Stimulated activated CD4-positive, alpha-beta T cell treated with anti-CD3 and anti-CD28 coated beads, TNF-alpha, amount 100 ng/mL, for 24 hours (primary cell): Measurements from ENCODE around the gene SSBP4.

ENCODE experiments used
- DNase-seq, 3 experiments: peaks; one replicate each; pipeline ENCODE4 v3.0.0-alpha.2; 2020; ENCODE audit warnings: low read depth in 3 of 3

SSBP4 gene

DNA sequence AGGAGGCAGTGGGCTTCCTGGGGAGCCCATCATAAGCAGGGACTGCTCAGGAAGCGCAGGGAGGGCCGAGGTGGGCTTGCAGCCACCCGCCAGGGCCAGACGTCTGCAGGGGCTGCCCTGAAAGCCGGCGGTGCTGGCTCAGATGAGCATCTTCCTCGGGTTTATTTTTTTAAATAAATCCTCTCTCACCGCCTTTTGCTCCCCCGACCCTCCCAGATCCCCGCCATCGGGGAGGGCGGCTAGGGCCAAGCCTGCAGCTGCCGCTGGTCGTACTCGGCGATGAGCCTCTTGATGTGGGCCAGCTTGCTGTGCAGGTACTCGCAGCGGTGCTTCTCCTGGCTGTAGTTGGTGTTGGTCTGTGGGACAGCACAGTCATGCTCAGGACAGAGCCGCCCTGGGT lies 25.3 kb downstream of the SSBP4 start:
- DNase-seq: no peak

DNA sequence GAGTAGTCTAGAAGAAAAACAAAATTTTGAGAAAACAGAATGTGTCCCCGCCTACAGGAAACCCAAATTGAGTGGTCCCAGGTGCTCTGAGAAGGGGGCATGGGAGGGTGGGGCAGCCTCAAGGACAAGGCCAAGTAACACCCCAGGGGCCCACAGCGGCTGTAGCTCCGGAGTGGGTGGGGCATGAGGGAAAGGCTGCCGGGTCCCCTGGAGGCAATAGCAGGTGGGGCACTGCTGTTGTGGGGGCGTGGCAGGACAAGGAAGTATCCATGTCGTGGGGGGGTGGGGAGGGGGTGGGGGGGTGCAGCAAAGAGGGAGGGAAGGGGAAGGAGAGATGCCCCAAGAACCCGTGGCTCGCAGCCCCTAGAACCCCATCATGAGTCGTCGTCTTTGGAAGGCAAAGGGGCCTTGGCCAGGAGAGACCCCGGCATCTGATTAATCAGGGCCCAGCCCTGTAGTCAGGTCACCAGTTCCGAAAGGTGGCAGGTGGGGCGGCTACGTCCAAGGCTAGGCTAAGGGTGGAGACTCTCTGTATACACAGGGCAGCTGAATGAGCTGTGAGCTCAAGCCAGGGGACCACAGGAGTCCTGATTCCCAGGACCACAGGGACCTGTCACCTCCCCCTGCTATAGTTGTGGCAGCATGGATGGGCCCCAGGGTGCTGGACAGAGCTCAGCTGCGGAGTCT lies 26.2 kb downstream of the SSBP4 start:
- DNase-seq: no peak

DNA sequence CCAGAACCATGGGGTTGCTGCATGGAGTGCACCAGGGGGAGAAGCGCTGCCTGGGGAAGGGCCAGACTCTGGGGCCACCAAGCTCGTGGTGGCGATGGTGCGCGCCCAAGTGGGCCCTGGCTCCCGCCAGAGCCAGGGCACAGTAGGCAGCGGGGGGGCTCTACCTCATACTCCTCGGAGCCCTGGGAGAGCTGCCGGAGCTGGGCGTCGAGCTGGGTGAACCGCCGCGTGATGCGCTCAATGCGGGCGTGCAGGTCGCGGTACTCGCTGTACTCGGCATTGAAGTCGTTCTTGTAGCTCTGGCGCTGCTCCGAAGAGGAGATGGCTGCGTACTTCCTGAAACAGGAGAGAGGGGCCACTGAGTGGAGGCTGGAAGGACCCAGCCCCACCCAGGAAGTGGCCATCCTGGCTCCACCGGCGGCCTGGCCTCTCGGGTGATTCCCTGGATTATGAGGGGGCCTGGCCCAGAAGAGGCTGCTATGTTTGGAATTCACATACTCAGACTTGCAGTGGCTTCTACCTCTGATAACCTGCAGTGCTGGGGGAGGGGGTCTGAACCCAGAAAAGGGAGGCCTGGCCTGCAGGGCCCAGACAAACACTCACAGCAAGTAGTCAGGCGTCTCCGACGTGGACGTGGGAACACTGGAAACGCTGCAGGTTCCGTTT lies 27.1 kb downstream of the SSBP4 start:
- DNase-seq: no peak

DNA sequence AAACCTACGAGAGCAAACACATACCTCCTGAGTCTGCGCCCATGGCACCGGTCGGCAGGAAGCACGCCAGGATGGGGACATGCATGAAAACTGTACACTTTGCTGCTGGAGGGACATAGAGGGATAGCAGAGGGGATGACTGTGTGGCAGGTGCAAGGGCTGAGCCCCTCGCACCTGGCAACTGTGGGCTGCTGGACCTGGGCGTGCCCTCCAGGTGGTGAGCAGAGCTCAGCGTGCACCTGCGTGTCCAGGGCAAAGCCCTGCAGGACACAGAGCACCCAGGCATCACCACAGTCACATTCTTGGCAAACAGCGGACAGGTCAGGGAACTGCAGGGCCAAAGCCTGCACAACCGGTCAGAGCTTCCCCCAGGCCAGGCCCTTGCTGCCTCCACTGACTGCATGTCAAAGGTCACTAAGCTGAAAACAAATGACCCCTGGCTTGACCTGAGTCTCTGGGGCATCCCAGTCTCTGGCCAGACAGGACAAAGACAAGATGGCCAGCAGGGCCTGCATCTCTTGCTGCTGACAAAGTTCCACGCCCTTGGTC lies 27.7 kb downstream of the SSBP4 start:
- no peak for DNase-seq

DNA sequence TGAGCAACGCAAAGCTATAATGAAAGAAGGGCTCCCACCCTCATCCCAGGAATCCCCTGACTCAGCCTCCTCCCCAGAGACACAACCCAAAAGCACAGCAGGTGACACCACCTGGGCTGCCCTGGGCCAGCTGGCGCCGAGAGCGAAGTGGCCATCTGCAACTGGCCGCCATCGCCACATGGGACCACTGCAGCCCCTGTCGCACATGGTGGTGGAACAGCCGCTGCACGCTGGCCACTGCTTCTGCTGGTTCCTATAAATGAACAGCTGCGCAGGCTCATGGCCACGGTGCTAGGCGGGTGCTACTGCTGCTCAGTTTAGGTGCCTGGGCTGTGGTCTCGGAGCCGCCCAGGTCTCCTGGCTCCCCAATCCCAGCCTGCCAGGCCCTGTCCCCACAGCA lies 30.4 kb downstream of the SSBP4 start:
- DNase-seq: no peak

DNA sequence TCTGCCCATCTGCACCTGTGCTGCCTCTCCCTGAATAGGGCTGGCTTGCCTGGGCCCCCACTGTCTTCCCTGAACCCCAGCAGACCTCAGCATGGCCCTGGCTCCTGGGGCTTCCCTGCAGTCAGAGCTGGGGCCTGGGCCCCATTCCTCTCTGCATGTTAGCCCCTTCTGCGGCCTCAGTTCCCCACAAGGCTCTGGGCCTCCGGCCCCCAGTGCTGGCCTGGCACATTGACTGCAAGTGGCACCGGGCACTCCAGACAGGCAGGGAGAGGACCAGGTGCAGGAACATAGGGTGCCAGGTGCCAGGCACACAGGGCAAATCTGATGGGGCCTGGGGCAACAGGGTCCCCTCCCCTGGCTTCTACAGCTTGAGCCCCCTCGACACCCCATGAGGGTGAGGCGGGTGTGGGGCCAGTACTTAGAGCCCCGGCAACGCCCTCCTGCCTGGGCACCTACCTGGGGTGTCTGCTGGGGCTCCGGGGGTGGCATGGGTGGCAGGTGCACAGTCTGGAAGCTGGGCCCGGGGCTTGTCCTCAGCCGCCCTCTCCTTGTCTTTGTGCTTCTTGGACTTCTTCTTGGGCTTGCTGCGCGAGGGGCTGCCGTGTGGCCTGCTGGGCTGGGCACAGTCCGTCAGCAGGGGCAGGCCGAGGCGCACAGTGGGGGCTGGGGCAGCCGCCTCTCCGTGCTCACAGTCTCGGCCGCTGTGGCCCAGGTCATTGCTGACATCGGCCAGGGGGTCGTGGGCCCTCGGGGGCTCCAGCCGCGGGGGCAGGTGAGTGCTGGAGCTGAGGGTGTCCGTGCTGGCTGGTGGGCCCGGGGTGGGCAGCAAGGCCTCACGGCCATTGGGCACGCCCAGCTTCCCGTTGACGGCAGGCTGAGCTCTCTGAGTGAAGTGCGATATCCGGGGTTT lies 31.1 kb downstream of the SSBP4 start:
- no peak for DNase-seq

DNA sequence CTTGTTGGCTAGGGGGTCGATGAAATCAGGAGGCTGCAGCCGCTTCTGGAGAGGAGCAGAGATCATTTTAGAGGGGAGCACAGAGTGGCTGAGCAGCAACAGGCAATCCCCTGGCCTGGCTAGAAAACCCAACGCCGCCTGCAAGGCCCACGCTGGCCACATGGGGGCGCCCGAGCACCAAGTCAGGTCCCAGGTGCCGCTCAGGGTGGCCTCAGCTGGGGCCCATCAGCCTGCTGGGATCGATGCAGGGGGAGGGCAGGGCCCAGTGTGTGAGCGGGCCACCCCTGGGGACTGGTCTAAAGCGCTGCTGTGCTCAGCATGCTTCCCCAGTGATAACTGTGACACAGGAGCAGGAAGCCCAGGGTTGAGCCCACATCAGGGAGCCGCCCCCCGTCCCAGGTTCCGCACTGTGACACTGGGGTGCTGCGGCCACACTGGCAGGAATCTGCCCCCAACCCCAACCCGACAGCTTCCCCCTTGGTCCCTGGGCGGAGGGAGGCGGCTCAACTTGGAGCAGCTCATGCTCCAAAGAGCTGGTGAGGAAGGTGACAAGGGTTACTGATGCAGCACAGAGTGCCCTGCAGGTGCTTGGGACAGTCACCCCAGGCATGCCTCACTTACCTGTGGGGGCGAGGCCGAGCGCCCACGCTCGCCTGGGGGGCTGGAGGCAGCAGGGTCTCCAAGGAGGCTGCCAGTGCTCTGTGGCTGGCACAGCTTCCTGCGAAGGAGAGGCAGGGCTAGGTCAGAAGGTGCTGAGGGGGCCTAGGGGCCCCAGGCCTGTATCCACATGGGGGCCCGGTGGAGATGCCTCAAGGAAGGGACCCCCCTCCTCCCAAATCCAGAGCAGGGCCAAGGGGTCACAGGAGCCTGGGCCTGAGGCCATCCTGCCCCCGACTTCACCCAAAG lies 32.0 kb downstream of the SSBP4 start:
- DNase-seq: peak; percentile 78 to 86 (median 81)

DNA sequence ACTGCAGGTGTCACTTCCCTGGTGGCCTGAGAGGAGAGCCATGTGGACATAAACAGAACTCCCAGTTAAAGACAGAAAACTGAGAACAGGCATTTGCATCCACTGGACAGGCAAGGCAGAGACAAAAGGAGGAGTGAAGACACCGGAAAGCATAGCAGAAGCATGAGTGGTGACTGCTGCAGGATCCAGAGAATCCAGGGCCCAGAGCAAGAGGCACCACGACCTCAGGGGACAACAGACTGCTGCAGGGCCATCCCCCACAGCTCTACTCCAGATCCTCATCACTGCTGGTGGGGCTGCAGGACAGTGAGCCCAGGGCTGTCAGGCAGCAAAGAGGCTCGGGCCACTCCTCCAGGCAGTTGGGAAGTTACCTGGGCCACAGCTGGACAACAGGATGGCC lies 33.2 kb downstream of the SSBP4 start:
- no peak for DNase-seq

DNA sequence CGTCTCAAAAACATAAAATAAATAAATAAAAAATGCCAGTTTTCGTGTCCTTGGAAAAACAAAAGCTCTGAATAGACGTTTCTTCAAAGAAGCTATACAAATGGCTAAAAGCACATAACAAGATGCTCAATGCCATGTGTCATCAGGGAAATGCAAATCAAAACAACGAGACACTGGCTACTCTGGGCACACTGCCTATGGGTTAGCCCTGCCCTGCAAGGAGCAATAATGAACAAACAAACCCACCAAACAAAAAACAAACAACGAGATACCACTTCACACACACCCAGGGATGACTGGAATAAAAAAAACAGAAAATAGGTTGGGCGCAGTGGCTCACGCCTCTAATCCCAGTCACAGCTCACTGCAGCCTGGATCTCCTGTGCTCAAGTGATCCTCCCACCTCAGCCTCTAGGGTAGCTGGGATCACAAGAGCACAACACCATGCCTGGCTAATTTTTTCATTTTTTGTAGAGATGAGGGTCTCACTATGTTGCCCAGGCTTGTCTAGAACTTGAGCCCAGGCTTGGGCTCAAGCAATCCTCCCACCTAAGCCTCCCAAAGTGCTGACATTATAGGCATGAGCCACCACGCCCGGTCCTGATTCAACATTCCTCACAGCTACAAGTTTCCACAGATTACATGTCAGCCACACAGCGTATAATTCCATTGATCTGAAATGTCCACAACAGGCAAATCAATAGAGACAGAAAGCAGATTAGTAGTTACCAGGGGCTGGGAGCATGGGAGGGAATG lies 34.2 kb downstream of the SSBP4 start:
- DNase-seq: no peak

DNA sequence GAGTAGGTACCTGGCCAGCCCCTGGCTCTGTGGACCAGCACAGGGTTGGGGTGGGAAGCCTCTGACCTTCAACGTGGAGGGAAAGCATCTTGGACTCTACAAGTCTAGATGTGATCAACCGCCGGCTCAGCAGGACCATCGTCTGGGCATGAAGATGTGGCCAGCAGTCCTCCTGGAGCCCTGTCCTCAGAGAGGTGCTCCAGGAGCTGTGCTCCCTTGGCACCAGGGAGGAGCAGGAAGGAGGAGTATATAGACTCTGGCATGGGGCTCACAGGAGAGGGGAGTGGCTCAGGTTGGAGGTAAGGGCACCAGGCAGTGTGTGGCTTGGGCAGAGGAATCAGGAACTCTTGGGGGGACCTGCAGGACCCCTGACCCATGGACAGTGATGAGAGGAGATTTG lies 37.1 kb downstream of the SSBP4 start:
- DNase-seq: no peak

DNA sequence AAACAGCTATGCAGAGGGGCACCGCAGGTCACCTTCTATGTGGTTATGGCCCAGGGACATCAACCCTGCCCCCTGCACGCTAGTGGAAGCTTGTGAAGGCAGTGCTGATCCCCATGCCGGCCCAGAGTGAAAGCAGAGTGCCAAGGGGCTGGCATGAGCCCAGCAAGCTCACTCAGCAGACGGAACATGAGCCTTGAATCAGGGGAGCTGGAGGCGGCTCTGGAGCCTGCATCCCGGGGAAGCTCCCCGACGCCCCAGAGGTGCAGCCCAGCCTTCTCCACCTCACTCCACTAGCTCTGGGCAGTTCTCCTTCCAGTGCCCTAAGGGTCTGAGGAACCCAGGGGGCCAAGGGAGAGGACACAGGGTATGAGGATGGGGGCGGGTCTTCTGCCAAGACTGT lies 37.8 kb downstream of the SSBP4 start:
- DNase-seq: no peak

DNA sequence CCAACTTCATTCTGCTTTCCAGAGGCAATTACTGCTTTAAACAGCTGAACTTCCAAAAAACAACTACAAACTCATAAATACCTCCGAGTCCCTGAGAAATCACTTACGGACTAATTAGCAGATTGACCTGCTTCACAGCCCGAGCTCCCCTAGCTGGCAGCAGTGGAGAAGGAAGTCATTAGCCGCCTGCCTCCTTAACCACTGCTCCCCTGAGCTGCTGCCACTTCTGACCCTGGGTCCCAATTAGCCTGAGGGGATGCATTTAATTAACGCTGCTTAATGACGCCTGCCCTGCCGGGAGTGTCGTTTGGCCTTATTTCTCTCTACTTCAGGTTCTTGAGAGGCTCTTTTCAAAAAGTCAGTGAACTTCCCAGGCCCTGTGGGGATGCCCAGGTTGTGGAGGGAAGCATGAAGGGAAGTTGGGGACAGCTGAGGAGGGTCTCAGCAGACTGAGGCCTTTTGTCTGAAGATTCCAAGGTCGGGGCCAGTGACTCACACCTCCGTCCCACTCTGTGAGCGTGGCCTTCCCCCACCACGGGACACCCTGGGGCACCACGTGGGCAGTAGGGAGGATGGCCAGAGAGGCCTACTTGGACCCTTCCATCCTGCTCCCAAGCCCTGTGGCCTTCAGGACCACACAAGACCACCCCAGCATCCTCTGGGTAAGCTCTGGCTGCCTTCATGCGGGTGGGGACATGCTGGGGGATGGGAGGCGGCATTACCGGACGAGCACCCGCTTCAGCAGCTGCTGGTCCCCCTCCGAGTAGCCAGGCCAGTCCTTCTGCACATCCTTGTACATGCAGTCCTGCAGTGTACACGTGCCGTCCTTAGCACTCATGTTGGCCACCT lies 38.5 kb downstream of the SSBP4 start:
- DNase-seq: no peak

DNA sequence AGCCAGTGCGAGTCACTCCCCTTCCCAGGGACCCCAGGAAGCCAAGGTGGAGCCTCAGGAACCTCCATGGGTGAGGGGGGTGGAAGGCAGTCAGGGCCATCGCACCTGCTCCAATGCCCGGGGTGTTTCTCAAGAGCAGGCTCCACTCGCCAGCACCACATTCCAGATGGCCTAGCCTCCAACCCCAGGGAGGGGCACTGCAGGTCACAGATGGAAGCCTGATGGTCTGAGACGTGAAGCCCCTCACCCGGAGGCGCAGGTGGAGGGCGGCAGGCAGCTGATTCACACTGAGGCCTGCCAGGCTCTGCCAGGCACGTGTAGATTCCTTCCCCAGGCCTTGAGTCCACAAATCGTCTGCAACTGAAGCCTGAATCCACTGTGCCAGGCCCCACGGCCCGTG lies 41.7 kb downstream of the SSBP4 start:
- no peak for DNase-seq

DNA sequence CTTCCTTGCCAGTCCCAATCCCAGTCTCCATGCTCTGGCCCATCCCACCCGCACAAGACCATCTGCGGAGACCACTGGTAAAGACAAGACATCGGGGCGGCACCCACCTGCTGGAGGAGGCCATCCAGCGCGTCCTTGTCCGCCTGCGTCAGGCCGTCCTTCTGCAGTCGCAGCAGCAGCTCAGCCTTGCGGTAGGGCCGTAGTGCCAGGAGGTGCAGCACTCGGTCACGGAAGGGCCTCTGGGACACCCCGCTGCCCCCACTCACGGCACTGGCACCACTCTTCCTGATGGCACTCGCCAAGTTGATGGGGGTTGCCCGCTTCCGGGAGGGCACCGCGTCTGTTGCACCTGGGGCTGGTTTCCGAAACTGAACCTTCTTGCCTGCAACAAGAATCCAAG lies 42.3 kb downstream of the SSBP4 start:
- no peak for DNase-seq

DNA sequence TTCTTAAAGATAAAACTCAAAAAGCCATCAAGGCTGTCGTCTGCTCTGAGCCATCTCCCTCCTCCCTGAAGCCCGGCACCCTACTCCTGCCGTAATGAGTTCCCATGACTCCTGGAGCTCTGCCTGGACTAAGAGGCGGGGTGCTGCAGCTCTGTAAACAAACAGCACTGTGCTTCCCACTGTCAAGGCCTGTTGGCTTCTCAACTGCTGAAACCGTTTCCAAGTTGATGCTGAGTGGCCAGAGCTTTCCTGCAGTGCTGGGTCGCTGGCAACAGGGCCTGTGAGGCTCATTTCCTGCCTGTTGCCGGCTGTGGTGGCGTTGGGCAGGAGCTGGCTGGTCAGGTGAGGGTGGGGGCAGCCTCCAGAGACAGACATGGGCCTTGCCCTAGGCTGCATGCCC lies 45.4 kb downstream of the SSBP4 start:
- DNase-seq: no peak

DNA sequence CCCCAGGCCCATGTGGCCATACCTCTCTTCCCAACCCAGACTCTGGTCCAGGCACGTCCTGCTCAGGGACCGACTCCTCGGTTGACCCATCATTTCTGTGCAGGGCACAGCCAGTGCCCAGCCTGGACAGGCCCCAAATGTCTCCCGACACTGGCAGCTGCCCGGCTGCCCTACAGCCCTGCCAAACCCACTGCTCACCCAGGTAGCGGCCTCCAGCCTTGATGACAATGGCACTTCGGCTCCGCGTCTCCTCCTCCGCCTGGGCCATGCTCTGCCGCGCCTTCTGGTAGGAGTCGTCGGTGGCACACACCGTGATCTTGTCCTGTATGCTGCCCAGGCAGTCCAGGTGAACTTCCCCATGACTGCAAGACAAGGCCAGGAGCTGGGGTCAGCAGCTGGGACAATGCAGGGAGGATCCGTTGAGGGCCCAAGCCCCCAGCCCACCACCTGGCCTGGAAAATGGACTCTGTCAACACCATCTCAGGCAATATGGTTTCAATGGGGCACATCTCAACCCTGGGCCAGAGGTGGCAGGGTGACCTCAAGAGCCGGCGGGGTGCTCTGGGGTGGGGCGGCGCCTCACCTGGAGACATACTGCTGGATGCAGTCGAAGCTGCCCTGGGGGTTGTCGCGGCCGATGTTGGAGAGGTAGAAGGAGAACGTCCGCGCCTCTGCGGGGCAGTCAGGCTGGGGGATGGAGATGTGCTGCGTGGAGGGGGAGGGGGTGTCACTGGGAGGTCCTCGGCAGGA lies 46.2 kb downstream of the SSBP4 start:
- DNase-seq: no peak

DNA sequence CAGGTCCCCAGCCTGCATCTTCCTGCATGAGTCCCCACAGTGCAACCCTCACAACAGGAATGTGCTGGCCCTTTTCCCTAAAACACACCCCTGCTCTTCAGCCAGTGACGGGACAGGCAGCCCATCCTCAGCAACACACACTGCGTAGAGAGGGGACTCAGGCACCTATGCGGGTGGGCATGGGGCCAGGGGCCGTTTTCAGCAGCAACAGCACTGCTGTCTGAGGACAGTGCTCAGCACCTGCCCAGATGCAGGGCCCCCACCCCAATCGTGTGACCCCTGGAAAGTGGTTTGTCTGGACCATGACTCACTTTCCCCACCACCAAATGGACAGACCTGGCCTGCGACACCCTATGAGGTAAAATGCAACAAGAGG lies 46.8 kb downstream of the SSBP4 start:
- no peak for DNase-seq

DNA sequence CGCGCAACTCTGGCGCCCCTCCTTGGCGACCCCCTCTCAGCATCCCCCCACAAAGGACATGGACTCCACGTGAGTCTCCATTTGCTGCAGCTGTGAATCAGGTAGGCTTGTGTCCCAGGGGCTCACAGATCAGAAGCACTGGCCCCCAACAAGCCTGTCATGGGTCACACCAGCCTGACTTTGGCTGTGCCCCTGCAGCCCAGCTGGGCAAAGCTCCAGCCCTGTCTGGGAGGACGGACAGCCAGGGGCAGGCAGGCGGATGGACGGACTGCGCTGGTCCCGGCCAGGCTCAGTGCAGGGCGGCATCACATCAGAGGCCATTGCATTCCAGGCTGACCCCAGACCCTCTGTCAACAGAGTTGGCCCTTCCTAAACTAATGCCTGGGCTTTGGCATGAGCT lies 47.2 kb downstream of the SSBP4 start:
- no peak for DNase-seq

DNA sequence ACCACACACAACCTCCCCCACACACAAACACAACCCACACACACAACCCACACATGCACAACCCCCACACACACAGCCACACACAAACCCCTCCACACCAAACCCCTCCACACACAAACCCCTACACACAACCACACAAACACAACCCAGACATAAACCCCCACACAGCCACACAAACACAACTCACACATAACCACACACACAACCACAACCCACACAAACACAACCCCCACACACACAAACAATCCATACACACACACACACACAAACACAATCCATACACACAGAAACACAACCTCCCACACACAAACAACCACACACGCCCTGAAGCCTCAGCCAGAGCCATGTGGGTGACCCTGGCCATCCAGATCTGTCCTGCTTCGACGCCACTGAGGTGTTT lies 48.8 kb downstream of the SSBP4 start:
- DNase-seq: no peak
